ENCODE data around the gene CALCOCO1. TPM values are rescaled to one million over a fixed set of nuclear protein-coding genes. Genes with fewer than 3 reads are reported as not detected.

Gene CALCOCO1
- total and polyA plus RNA-seq, 9 of the 15 experiments (the other 6 are each of a cell fraction or from before 2014, with no cell fraction given): 1.9 to 31.8 (median 11.0) TPM

DNA sequence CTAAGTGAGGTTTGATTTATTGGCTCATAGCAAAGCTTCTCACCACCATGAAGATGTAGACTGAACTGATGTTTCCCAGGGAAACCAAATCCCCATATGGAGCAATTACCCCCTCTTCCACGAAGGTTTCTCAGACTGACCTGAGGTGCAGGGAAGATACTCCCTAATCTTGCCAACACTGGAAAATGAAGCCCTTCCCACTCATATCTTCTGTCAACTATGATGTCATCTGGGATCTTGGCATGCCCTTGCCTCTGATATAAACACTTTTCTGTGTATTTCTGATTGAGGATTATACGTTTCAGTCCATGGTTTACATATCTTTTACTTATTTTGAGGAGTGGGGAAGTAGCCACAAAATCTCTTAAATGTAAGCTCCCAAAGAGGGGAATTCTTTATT, 38.6 kb upstream of the CALCOCO1 start:
- Histone ChIP-seq H2AFZ (ENCODE audit: low read depth, low read length) (no peak overlapping the region), H3K4me1 (replicated peaks in 1 of 2; ENCODE audit: control insufficient read depth in 2 of 2, insufficient read depth in 2 of 2, low read length in 2 of 2) (no peaks in the 10 kb centered on the region), H3K27me3 (ENCODE audit: control insufficient read depth in 2 of 2, insufficient read depth in 2 of 2, low read length in 2 of 2) (peaks cover 15 to 21% of the 10 kb centered on the region in 2 experiments; a peak in 4 of 5 replicates), H3K79me2 (ENCODE audit: control insufficient read depth, insufficient read depth, low read length) (no peaks in the 10 kb centered on the region), H3K9ac (ENCODE audit: insufficient read depth in 1 of 2, low read depth in 2 of 2, low read length in 2 of 2) (no peak overlapping the region), H4K20me1 (replicated peaks; ENCODE audit: control insufficient read depth, insufficient read depth, low read length) (no peaks in the 10 kb centered on the region), H3K4me3 (no peak overlapping the region), H3K27ac (ENCODE audit: extremely low read depth, low read depth, low read length) (no peak overlapping the region), H3K9me3 (replicated peaks; ENCODE audit: control insufficient read depth, insufficient read depth, low read depth, low read length) (no peaks in the 10 kb centered on the region), H3K4me2 (ENCODE audit: insufficient read depth, low read length) (no peak overlapping the region), H3K36me3 (ENCODE audit: control insufficient read depth, insufficient read depth, low read length) (no peaks in the 10 kb centered on the region), H3K9me1 (ENCODE audit: control insufficient read depth, insufficient read depth, low read length) (no peaks in the 10 kb centered on the region)
- TF ChIP-seq RFX1 (IDR thresholded peaks at IDR 0.05): no peak
- FAIRE-seq (no peak), DNase-seq (ENCODE audit: extremely low read depth in 1 of 4, low spot score in 3 of 4) (no peak), ATAC-seq (no peak)
- POLR2A ChIA-PET: interaction anchor here (0.8 to 1.3 kb wide), 2 partner anchors 10 to 429 kb away, joined by 3 read pairs; no protein-coding TSS in a partner anchor
- in situ Hi-C loops (cut with MboI) (loop anchor here (25.0 kb wide), 1 partner anchor 446 kb away; no protein-coding TSS in a partner anchor), intact Hi-C loops (cut with micrococcal nuclease) (loop anchor here (10.0 kb wide), 1 partner anchor 439 kb away; no protein-coding TSS in a partner anchor)
- CTCF ChIA-PET (ENCODE audit: low intra/inter-chr PET ratio): no interaction called here
- no TSS peak for BruUV-seq (replicated peaks)
- WGBS (ENCODE audit: insufficient coverage, low coverage, missing lambda C conversion rate): 0% methylated on average over 2 of the region's 2 CpGs

DNA sequence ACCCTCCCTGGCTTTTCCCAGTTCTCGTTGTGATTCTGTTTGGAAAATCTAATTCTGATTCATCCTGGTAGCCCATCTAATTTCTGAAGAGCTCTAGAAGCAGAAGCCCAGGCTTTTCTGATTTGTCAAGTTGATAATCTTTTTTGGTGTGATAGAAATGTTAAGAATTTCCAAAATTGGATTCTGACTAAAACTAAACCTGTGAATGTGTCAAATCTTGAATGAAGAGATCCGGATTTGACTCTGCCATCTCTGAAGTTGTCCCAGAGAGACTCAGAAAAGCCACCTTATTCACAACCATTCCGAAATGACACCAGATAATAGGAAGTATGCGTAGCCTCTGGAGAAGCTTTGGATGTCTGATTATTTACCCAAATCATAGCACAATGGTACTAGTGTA, 37.4 kb upstream of the CALCOCO1 start:
- in situ Hi-C loops (cut with MboI) (loop anchor here (25.0 kb wide), 1 partner anchor 448 kb away; no protein-coding TSS in a partner anchor), intact Hi-C loops (cut with micrococcal nuclease) (loop anchor here (10.0 kb wide), 1 partner anchor 440 kb away; no protein-coding TSS in a partner anchor)
- no peak for DNase-seq (ENCODE audit: extremely low read depth in 1 of 4, low spot score in 3 of 4)
- 8% methylated on average over 4 of the region's 4 CpGs for WGBS (ENCODE audit: insufficient coverage, low coverage, missing lambda C conversion rate)
- ATAC-seq: no peak
- H2AFZ ChIP-seq (ENCODE audit: low read depth, low read length): no peak overlapping the region
- no peak for FAIRE-seq
- no peaks in the 10 kb centered on the region for H3K36me3 ChIP-seq (ENCODE audit: control insufficient read depth, insufficient read depth, low read length)
- H3K27me3 ChIP-seq (ENCODE audit: control insufficient read depth in 2 of 2, insufficient read depth in 2 of 2, low read length in 2 of 2): peaks cover 25 to 28% of the 10 kb centered on the region in 2 experiments
- no peak overlapping the region for H3K27ac ChIP-seq (ENCODE audit: extremely low read depth, low read depth, low read length)
- no peak overlapping the region for H3K4me2 ChIP-seq (ENCODE audit: insufficient read depth, low read length)
- POLR2A ChIA-PET: no interaction called here
- BruUV-seq (replicated peaks): no TSS peak
- TF ChIP-seq HDAC8 (tag; IDR thresholded peaks at IDR 0.05): no peak
- no peak for TF ChIP-seq ZFP36 (IDR thresholded peaks at IDR 0.05; ENCODE audit: low read depth, low read length, partially characterized antibody)
- TF ChIP-seq, protein P1, sequence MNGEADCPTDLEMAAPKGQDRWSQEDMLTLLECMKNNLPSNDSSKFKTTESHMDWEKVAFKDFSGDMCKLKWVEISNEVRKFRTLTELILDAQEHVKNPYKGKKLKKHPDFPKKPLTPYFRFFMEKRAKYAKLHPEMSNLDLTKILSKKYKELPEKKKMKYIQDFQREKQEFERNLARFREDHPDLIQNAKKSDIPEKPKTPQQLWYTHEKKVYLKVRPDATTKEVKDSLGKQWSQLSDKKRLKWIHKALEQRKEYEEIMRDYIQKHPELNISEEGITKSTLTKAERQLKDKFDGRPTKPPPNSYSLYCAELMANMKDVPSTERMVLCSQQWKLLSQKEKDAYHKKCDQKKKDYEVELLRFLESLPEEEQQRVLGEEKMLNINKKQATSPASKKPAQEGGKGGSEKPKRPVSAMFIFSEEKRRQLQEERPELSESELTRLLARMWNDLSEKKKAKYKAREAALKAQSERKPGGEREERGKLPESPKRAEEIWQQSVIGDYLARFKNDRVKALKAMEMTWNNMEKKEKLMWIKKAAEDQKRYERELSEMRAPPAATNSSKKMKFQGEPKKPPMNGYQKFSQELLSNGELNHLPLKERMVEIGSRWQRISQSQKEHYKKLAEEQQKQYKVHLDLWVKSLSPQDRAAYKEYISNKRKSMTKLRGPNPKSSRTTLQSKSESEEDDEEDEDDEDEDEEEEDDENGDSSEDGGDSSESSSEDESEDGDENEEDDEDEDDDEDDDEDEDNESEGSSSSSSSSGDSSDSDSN (IDR thresholded peaks at IDR 0.05; ENCODE audit: borderline replicate concordance in 1 of 2, low read depth in 2 of 2, low read length in 2 of 2): no peak
- TF ChIP-seq PPARD (CRISPR knock-in tag; IDR thresholded peaks at IDR 0.05): no peak
- TF ChIP-seq ZSCAN32 (CRISPR knock-in tag; IDR thresholded peaks at IDR 0.05): no peak
- no peak for TF ChIP-seq SMAD4 (CRISPR knock-in tag; conservative IDR thresholded peaks at IDR 0.05)
- TF ChIP-seq ZNF140 (CRISPR knock-in tag; IDR thresholded peaks at IDR 0.05): no peak
- no peak for TF ChIP-seq ZNF717 (CRISPR knock-in tag; IDR thresholded peaks at IDR 0.05)
- no peak for TF ChIP-seq SMARCC2 (IDR thresholded peaks at IDR 0.05; ENCODE audit: low read depth)
- no peak overlapping the region for H3K9ac ChIP-seq (ENCODE audit: insufficient read depth in 1 of 2, low read depth in 2 of 2, low read length in 2 of 2)
- no peaks in the 10 kb centered on the region for H3K9me1 ChIP-seq (ENCODE audit: control insufficient read depth, insufficient read depth, low read length)
- no peaks in the 10 kb centered on the region for H3K79me2 ChIP-seq (ENCODE audit: control insufficient read depth, insufficient read depth, low read length)
- H3K4me1 ChIP-seq (replicated peaks in 1 of 2; ENCODE audit: control insufficient read depth in 2 of 2, insufficient read depth in 2 of 2, low read length in 2 of 2): no peaks in the 10 kb centered on the region
- CTCF ChIA-PET (ENCODE audit: low intra/inter-chr PET ratio): no interaction called here
- H3K9me3 ChIP-seq (replicated peaks; ENCODE audit: control insufficient read depth, insufficient read depth, low read depth, low read length): no peaks in the 10 kb centered on the region
- H4K20me1 ChIP-seq (replicated peaks; ENCODE audit: control insufficient read depth, insufficient read depth, low read length): no peaks in the 10 kb centered on the region
- no peak overlapping the region for H3K4me3 ChIP-seq
